NOMO-1 (cell line): ENCODE measurements around the gene POLA1.
A peak's percentile ranks its signal among the peaks of the same experiment; 100 is the strongest.
"Not testable (repeated sequence)": the region's sequence is repeated elsewhere in the genome, so short reads cannot be mapped to it uniquely, and the experiment has no call there.

ENCODE experiments used
- DNase-seq, 2 experiments: peaks; one replicate each; lab custom pipeline; 2025; ENCODE audit not compliant: unreplicated experiment in 2 of 2; lab: John Stamatoyannopoulos, UW

POLA1 gene

GRCh38 chrX:24796204-24796603, 102.5 kb downstream of the POLA1 start:
- DNase-seq = no peak

GRCh38 chrX:24799078-24799477, 105.4 kb downstream of the POLA1 start:
- DNase-seq = no peak

- no peak for DNase-seq
These were observed 105.8 kb downstream of the POLA1 start for GRCh38 chrX:24799565-24799964.

GRCh38 chrX:24805201-24805600, 111.5 kb downstream of the POLA1 start:
- DNase-seq = no peak

GRCh38 chrX:24819807-24820206, 126.1 kb downstream of the POLA1 start:
- not testable (repeated sequence) for DNase-seq

GRCh38 chrX:24828147-24828546, 134.4 kb downstream of the POLA1 start:
- DNase-seq = no peak

- no peak for DNase-seq
These were observed 134.9 kb downstream of the POLA1 start for GRCh38 chrX:24828600-24828999.

GRCh38 chrX:24833695-24834094, 140.0 kb downstream of the POLA1 start:
- DNase-seq = no peak

- DNase-seq = no peak
These were observed 144.2 kb downstream of the POLA1 start for GRCh38 chrX:24837966-24838365.

GRCh38 chrX:24838629-24839028, 144.9 kb downstream of the POLA1 start:
- peak; percentile 0 to 19 for DNase-seq

GRCh38 chrX:24839331-24839730, 145.6 kb downstream of the POLA1 start:
- DNase-seq = no peak

GRCh38 chrX:24842486-24842885, 148.8 kb downstream of the POLA1 start:
- DNase-seq = no peak

GRCh38 chrX:24846550-24847150, 152.9 kb downstream of the POLA1 start:
- no peak for DNase-seq

GRCh38 chrX:24851289-24851688, 157.6 kb downstream of the POLA1 start:
- DNase-seq = no peak

- DNase-seq = no peak
These were observed 158.1 kb downstream of the POLA1 start for GRCh38 chrX:24851780-24852179.

GRCh38 chrX:24858004-24858746, 164.5 kb downstream of the POLA1 start:
- DNase-seq = no peak

GRCh38 chrX:24859211-24859841, 165.6 kb downstream of the POLA1 start:
- no peak for DNase-seq

- no peak for DNase-seq
These were observed 166.4 kb downstream of the POLA1 start for GRCh38 chrX:24860140-24860539.

- no peak for DNase-seq
These were observed 168.6 kb downstream of the POLA1 start for GRCh38 chrX:24862343-24862742.

GRCh38 chrX:24863779-24864178, 170.1 kb downstream of the POLA1 start:
- not testable (repeated sequence) for DNase-seq

- no peak for DNase-seq
These were observed 176.4 kb downstream of the POLA1 start for GRCh38 chrX:24870143-24870542.
